Mucosa of stomach (tissue), 1 donor: ENCODE data around the gene MED31.
"Not testable (repeated sequence)": the region's sequence is repeated elsewhere in the genome, so short reads cannot be mapped to it uniquely, and the experiment has no call there.

Experiments
- H3K27me3 ChIP-seq: one replicate; pipeline ENCODE4 v1.7.0; 2013; ENCODE audit warnings: mild to moderate bottlenecking, low read length; ENCODE audit not compliant: control insufficient read depth, insufficient read depth
- H3K36me3 ChIP-seq: one replicate; pipeline ENCODE4 v1.7.0; 2013; ENCODE audit warnings: low read length; ENCODE audit not compliant: control insufficient read depth, insufficient read depth
- H3K4me1 ChIP-seq: one replicate; pipeline ENCODE4 v1.7.0; 2013; ENCODE audit warnings: mild to moderate bottlenecking, low read length; ENCODE audit not compliant: control insufficient read depth, insufficient read depth
- H3K4me3 ChIP-seq: one replicate; pipeline ENCODE4 v1.7.0; 2013; ENCODE audit warnings: low read length
- H3K9ac ChIP-seq: one replicate; pipeline ENCODE4 v1.7.0; 2013; ENCODE audit warnings: mild to moderate bottlenecking, low read length, moderate library complexity
- H3K9me3 ChIP-seq: one replicate; pipeline ENCODE4 v1.7.0; 2013; ENCODE audit warnings: mild to moderate bottlenecking, low read length, moderate library complexity; ENCODE audit not compliant: control insufficient read depth
- donor health status: Pancreatic carcinoma.

Gene MED31

GRCh38 chr17:6675201-6675825 is 23.9 kb upstream of the MED31 start:
- H3K4me3 ChIP-seq: no peak overlapping the region
- H3K4me1 ChIP-seq: peaks cover 12% of the 10 kb centered on the region
- H3K27me3 ChIP-seq: peaks cover 6% of the 10 kb centered on the region
- H3K9ac ChIP-seq: no peak overlapping the region
- no peaks in the 10 kb centered on the region for H3K9me3 ChIP-seq
- H3K36me3 ChIP-seq: no peaks in the 10 kb centered on the region

GRCh38 chr17:6674586-6674985 is 23.2 kb upstream of the MED31 start:
- H3K27me3 ChIP-seq: peaks cover 6% of the 10 kb centered on the region
- no peaks in the 10 kb centered on the region for H3K36me3 ChIP-seq
- H3K9ac ChIP-seq: no peak overlapping the region
- H3K4me3 ChIP-seq: no peak overlapping the region
- peaks cover 12% of the 10 kb centered on the region for H3K4me1 ChIP-seq
- no peaks in the 10 kb centered on the region for H3K9me3 ChIP-seq

- H3K27me3 ChIP-seq: no peaks in the 10 kb centered on the region
These were observed 20.0 kb upstream of the MED31 start for GRCh38 chr17:6671431-6671830.

GRCh38 chr17:6670999-6671398 is 19.6 kb upstream of the MED31 start:
- H3K4me3 ChIP-seq: no peak overlapping the region
- no peak overlapping the region for H3K9ac ChIP-seq
- H3K9me3 ChIP-seq: no peaks in the 10 kb centered on the region
- H3K36me3 ChIP-seq: no peaks in the 10 kb centered on the region
- no peaks in the 10 kb centered on the region for H3K4me1 ChIP-seq
- H3K27me3 ChIP-seq: no peaks in the 10 kb centered on the region

More at GRCh38 chr17:6671431-6671830, 20.0 kb upstream of the MED31 start:
- Histone ChIP-seq H3K4me3 (no peak overlapping the region), H3K36me3 (no peaks in the 10 kb centered on the region), H3K4me1 (peaks cover 2% of the 10 kb centered on the region), H3K9ac (no peak overlapping the region), H3K9me3 (no peaks in the 10 kb centered on the region)

GRCh38 chr17:6670571-6670970 is 19.2 kb upstream of the MED31 start:
- no peaks in the 10 kb centered on the region for H3K9me3 ChIP-seq
- no peaks in the 10 kb centered on the region for H3K4me1 ChIP-seq
- no peaks in the 10 kb centered on the region for H3K27me3 ChIP-seq
- H3K9ac ChIP-seq: no peak overlapping the region
- no peak overlapping the region for H3K4me3 ChIP-seq
- H3K36me3 ChIP-seq: no peaks in the 10 kb centered on the region

- H3K9me3 ChIP-seq: no peaks in the 10 kb centered on the region
- no peaks in the 10 kb centered on the region for H3K36me3 ChIP-seq
- no peaks in the 10 kb centered on the region for H3K27me3 ChIP-seq
- H3K4me1 ChIP-seq: no peaks in the 10 kb centered on the region
- no peak overlapping the region for H3K9ac ChIP-seq
- no peak overlapping the region for H3K4me3 ChIP-seq
These were observed 18.2 kb upstream of the MED31 start for GRCh38 chr17:6669479-6670212.

GRCh38 chr17:6668727-6669425 is 17.5 kb upstream of the MED31 start:
- H3K9ac ChIP-seq: no peak overlapping the region
- H3K4me3 ChIP-seq: no peak overlapping the region
- no peaks in the 10 kb centered on the region for H3K4me1 ChIP-seq
- H3K36me3 ChIP-seq: no peaks in the 10 kb centered on the region
- H3K9me3 ChIP-seq: no peaks in the 10 kb centered on the region
- H3K27me3 ChIP-seq: no peaks in the 10 kb centered on the region

GRCh38 chr17:6668219-6668618 is 16.8 kb upstream of the MED31 start:
- H3K9ac ChIP-seq: no peak overlapping the region
- no peaks in the 10 kb centered on the region for H3K4me1 ChIP-seq
- no peaks in the 10 kb centered on the region for H3K9me3 ChIP-seq
- H3K36me3 ChIP-seq: no peaks in the 10 kb centered on the region
- H3K4me3 ChIP-seq: no peak overlapping the region
- H3K27me3 ChIP-seq: no peaks in the 10 kb centered on the region

GRCh38 chr17:6667516-6667915 is 16.1 kb upstream of the MED31 start:
- Histone ChIP-seq H3K36me3 (no peaks in the 10 kb centered on the region), H3K27me3 (no peaks in the 10 kb centered on the region), H3K9me3 (no peaks in the 10 kb centered on the region), H3K4me1 (no peaks in the 10 kb centered on the region), H3K9ac (no peak overlapping the region), H3K4me3 (no peak overlapping the region)

GRCh38 chr17:6666557-6666956 is 15.2 kb upstream of the MED31 start:
- Histone ChIP-seq H3K9ac (no peak overlapping the region), H3K36me3 (no peaks in the 10 kb centered on the region), H3K4me1 (no peaks in the 10 kb centered on the region), H3K9me3 (no peaks in the 10 kb centered on the region), H3K27me3 (no peaks in the 10 kb centered on the region), H3K4me3 (no peak overlapping the region)

GRCh38 chr17:6666077-6666521 is 14.7 kb upstream of the MED31 start:
- no peaks in the 10 kb centered on the region for H3K27me3 ChIP-seq
- H3K4me3 ChIP-seq: no peak overlapping the region
- no peak overlapping the region for H3K9ac ChIP-seq
- H3K4me1 ChIP-seq: no peaks in the 10 kb centered on the region
- H3K9me3 ChIP-seq: no peaks in the 10 kb centered on the region
- no peaks in the 10 kb centered on the region for H3K36me3 ChIP-seq

GRCh38 chr17:6663200-6663599 is 11.8 kb upstream of the MED31 start:
- not testable (repeated sequence) for H3K36me3 ChIP-seq, H3K9ac ChIP-seq, H3K4me3 ChIP-seq, H3K27me3 ChIP-seq, H3K4me1 ChIP-seq, H3K9me3 ChIP-seq
